ENCODE data around the gene KIAA0753. TPM values are rescaled to one million over a fixed set of nuclear protein-coding genes. Genes with fewer than 3 reads are reported as not detected.

Gene KIAA0753
- total and polyA plus RNA-seq, 8 donors: 3.8 to 138 (median 17.6) TPM

DNA sequence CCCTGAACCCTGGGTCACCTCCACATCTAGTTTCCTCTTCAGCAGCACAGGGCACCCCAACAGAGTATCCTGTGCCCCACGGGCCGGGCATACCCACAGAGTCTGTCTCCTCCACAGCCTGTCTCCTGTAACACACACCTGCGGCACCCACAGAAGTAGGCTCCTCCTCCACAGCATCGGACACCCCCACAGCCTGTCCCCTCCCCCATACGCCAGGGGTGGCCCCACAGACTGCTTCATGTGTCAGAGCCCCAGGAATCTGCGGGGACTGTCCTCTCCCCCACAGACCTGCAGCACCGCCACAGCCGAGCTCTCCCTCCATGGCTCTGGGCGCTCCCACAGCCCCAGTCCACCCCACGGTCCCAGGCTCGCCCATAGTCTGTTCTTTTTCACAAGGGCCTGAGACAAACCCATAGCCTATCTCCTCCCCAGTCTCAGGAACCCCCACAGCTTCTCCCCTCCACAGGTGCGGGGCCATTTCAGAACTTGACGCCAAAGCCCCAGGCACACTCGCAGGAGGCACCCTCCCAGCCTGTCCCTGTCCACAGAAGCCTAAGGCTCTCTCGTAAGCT, 1.4 kb downstream of the KIAA0753 start:
- TF ChIP-seq, protein P1, sequence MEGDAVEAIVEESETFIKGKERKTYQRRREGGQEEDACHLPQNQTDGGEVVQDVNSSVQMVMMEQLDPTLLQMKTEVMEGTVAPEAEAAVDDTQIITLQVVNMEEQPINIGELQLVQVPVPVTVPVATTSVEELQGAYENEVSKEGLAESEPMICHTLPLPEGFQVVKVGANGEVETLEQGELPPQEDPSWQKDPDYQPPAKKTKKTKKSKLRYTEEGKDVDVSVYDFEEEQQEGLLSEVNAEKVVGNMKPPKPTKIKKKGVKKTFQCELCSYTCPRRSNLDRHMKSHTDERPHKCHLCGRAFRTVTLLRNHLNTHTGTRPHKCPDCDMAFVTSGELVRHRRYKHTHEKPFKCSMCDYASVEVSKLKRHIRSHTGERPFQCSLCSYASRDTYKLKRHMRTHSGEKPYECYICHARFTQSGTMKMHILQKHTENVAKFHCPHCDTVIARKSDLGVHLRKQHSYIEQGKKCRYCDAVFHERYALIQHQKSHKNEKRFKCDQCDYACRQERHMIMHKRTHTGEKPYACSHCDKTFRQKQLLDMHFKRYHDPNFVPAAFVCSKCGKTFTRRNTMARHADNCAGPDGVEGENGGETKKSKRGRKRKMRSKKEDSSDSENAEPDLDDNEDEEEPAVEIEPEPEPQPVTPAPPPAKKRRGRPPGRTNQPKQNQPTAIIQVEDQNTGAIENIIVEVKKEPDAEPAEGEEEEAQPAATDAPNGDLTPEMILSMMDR (IDR thresholded peaks at IDR 0.05): no peak
- TF ChIP-seq POLR2A (IDR thresholded peaks at IDR 0.05) (no peak), EP300 (IDR thresholded peaks at IDR 0.05) (no peak), POLR2AphosphoS5 (IDR thresholded peaks at IDR 0.05) (no peak)
- WGBS, 5 donors: 30 to 38% (median 36%) methylated on average over 11 to 15 of the region's 15 CpGs
- peak overlapping the region in 3 of 5 donors; percentile 85 to 90 (median 88) for H3K27ac ChIP-seq
- no peak for DNase-seq
- peak overlapping the region; percentile 68 to 92 (median 86) for H3K4me3 ChIP-seq
- intact Hi-C loops (cut with DNase I; ENCODE audit: low total_unique reads): no loop called here
- H3K9me3 ChIP-seq: no peaks in the 10 kb centered on the region
- peaks cover 25 to 65% (median 49%) of the 10 kb centered on the region in 4 donors for H3K4me1 ChIP-seq
- H3K36me3 ChIP-seq: peaks cover 7 to 29% (median 20%) of the 10 kb centered on the region in 4 donors
- no peaks in the 10 kb centered on the region for H3K27me3 ChIP-seq

DNA sequence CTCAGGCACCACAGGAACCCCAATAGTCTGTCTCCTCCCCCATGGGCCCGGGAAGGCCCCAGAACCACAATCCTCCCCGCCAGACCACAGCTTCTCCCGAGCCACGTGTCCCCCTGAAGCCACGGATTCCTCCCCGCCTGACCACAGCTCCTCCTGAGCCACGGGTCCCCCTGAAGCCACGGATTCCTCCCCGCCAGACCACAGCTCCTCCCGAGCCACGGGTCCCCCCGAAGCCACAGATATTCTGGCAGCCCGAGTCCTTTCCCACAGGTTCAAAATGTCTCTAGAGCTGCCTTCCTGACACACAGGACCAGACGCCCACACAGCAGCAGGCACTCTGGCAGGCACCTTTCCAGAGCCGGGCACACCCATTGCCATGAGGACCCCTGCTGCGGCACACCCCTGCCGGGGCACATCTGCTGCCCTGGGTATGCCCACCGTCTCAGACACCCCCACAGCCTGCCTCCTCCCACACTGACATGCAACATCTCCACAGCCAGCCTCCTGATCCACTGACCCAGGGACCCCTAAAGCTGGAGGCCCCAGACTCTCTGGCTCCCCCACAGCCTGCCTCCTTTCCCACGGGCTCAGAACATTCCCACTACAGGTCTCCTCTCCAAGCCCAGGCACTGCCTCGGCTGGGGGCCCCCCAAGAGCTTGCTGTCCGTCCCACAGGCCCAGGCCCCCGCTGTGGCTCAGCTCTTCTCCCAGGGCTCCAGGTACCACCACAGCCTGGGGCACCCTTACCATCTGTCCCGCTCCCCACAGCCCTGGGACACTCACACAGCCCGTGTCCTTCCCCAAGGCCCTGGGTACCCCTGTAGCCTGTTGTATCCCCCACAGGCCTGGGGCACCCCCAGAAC, 2.2 kb downstream of the KIAA0753 start:
- no peak for DNase-seq

DNA sequence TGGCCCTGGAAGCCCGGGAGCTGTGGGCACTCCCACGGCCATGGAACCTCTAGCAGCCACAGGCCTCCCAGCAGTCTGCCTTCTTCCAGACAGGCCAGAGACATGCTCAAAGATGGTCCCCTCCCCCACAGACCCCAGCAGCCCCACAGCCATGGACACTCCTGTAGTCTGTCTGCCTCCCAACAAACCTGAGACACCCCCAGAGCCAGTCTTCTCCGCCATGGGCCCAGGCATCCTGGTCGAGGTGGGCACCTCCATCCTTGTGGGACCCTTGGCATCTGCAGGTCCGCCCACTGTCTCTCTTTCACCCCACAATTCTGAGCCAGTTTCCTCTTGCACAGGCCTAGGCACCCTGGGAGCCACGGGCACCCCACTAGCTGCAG, 3.1 kb downstream of the KIAA0753 start:
- no peaks in the 10 kb centered on the region for H3K27me3 ChIP-seq
- H3K4me1 ChIP-seq: peaks cover 25 to 54% (median 39%) of the 10 kb centered on the region in 4 donors
- no peak overlapping the region for H3K4me3 ChIP-seq
- H3K9me3 ChIP-seq: no peaks in the 10 kb centered on the region
- H3K36me3 ChIP-seq: peaks cover 9 to 29% (median 24%) of the 10 kb centered on the region in 4 donors
- 93 to 97% (median 95%) methylated on average over 6 of the region's 6 CpGs for WGBS, 5 donors
- no peak for DNase-seq
- no peak for TF ChIP-seq POLR2AphosphoS5 (IDR thresholded peaks at IDR 0.05)
- no peak for TF ChIP-seq POLR2A (IDR thresholded peaks at IDR 0.05)
- TF ChIP-seq EP300 (IDR thresholded peaks at IDR 0.05): no peak
- TF ChIP-seq, protein P1 (IDR thresholded peaks at IDR 0.05): no peak
- intact Hi-C loops (cut with DNase I; ENCODE audit: low total_unique reads): no loop called here
- no peak overlapping the region for H3K27ac ChIP-seq

More for the DNA sequence above, 2.2 kb downstream of the KIAA0753 start:
- Histone ChIP-seq H3K27me3 (no peaks in the 10 kb centered on the region), H3K36me3 (peaks cover 11 to 29% (median 20%) of the 10 kb centered on the region in 4 donors), H3K27ac (no peak overlapping the region), H3K9me3 (no peaks in the 10 kb centered on the region), H3K4me1 (peaks cover 25 to 61% (median 45%) of the 10 kb centered on the region in 4 donors), H3K4me3 (peak overlapping the region in 1 of 4 donors; percentile 92)
- TF ChIP-seq POLR2AphosphoS5 (IDR thresholded peaks at IDR 0.05) (no peak), POLR2A (IDR thresholded peaks at IDR 0.05) (no peak), EP300 (IDR thresholded peaks at IDR 0.05) (no peak)
- TF ChIP-seq, protein P1 (IDR thresholded peaks at IDR 0.05): no peak
- intact Hi-C loops (cut with DNase I; ENCODE audit: low total_unique reads): no loop called here
- WGBS, 5 donors: 76 to 87% (median 78%) methylated on average over 18 to 24 of the region's 24 CpGs

- no peak overlapping the region for H3K4me3 ChIP-seq
- no peak for DNase-seq
- no peaks in the 10 kb centered on the region for H3K27me3 ChIP-seq
- intact Hi-C loops (cut with DNase I; ENCODE audit: low total_unique reads): no loop called here
- H3K27ac ChIP-seq: no peak overlapping the region
- H3K9me3 ChIP-seq: no peaks in the 10 kb centered on the region
- peaks cover 19 to 48% (median 33%) of the 10 kb centered on the region in 4 donors for H3K4me1 ChIP-seq
- TF ChIP-seq POLR2A (IDR thresholded peaks at IDR 0.05) (no peak), POLR2AphosphoS5 (IDR thresholded peaks at IDR 0.05) (no peak), EP300 (IDR thresholded peaks at IDR 0.05) (no peak)
- TF ChIP-seq, protein P1 (IDR thresholded peaks at IDR 0.05): no peak
- 91 to 95% (median 94%) methylated on average over 17 of the region's 17 CpGs for WGBS, 5 donors
- peaks cover 9 to 34% (median 30%) of the 10 kb centered on the region in 4 donors for H3K36me3 ChIP-seq
Measured at GRCh38 chr17:6636616-6637457, 3.7 kb downstream of the KIAA0753 start.
